ENCODE data around the gene SEC61B. TPM values are rescaled to one million over a fixed set of nuclear protein-coding genes. Genes with fewer than 3 reads are reported as not detected.

SEC61B gene
- total and polyA plus RNA-seq, 9 of the 15 experiments (the other 6 are each of a cell fraction or from before 2014, with no cell fraction given): 57.8 to 262 (median 172) TPM

- Histone ChIP-seq H3K27ac (ENCODE audit: extremely low read depth, low read depth, low read length) (no peak overlapping the region), H2AFZ (ENCODE audit: low read depth, low read length) (no peak overlapping the region), H3K79me2 (ENCODE audit: control insufficient read depth, insufficient read depth, low read length) (peaks cover 73% of the 10 kb centered on the region), H3K4me3 (no peak overlapping the region), H3K4me2 (ENCODE audit: insufficient read depth, low read length) (no peak overlapping the region), H3K36me3 (ENCODE audit: control insufficient read depth, insufficient read depth, low read length) (peaks cover 59% of the 10 kb centered on the region), H3K4me1 (replicated peaks in 1 of 2; ENCODE audit: control insufficient read depth in 2 of 2, insufficient read depth in 2 of 2, low read length in 2 of 2) (peaks cover 9 to 14% of the 10 kb centered on the region in 2 experiments; a peak in 3 of 5 replicates), H3K9me1 (ENCODE audit: control insufficient read depth, insufficient read depth, low read length) (no peaks in the 10 kb centered on the region), H3K27me3 (ENCODE audit: control insufficient read depth in 2 of 2, insufficient read depth in 2 of 2, low read length in 2 of 2) (no peaks in the 10 kb centered on the region), H4K20me1 (replicated peaks; ENCODE audit: control insufficient read depth, insufficient read depth, low read length) (peaks cover 10% of the 10 kb centered on the region), H3K9me3 (replicated peaks; ENCODE audit: control insufficient read depth, insufficient read depth, low read depth, low read length) (no peaks in the 10 kb centered on the region), H3K9ac (ENCODE audit: insufficient read depth in 1 of 2, low read depth in 2 of 2, low read length in 2 of 2) (no peak overlapping the region)
- ChIA-PET POLR2A (interaction anchor here (0.6 to 1.4 kb wide), 3 partner anchors 9 to 111 kb away, joined by 3 to 4 read pairs (median 3); no protein-coding TSS in a partner anchor), CTCF (ENCODE audit: low intra/inter-chr PET ratio) (no interaction called here)
- DNase-seq (ENCODE audit: extremely low read depth in 1 of 4, low spot score in 3 of 4) (no peak), ATAC-seq (no peak), FAIRE-seq (no peak)
- in situ Hi-C loops (cut with MboI) (no loop called here), intact Hi-C loops (cut with micrococcal nuclease) (no loop called here)
- TF ChIP-seq STAT5A (IDR thresholded peaks at IDR 0.05; ENCODE audit: borderline replicate concordance, low read length) (no peak), LEF1 (IDR thresholded peaks at IDR 0.05) (no peak), IRF1 (CRISPR knock-in tag; IDR thresholded peaks at IDR 0.05; ENCODE audit: borderline replicate concordance) (no peak), LCOR (CRISPR knock-in tag; IDR thresholded peaks at IDR 0.05) (no peak), CCNT2 (IDR thresholded peaks at IDR 0.05; ENCODE audit: borderline replicate concordance, extremely low read depth, insufficient read length, low read depth, low read length) (no peak)
- no TSS peak for BruUV-seq (replicated peaks)
- WGBS (ENCODE audit: insufficient coverage, low coverage, missing lambda C conversion rate): 65% methylated on average over 2 of the region's 2 CpGs
These were observed 2.4 kb downstream of the SEC61B start for GRCh38 chr9:99224445-99224844.

DNA sequence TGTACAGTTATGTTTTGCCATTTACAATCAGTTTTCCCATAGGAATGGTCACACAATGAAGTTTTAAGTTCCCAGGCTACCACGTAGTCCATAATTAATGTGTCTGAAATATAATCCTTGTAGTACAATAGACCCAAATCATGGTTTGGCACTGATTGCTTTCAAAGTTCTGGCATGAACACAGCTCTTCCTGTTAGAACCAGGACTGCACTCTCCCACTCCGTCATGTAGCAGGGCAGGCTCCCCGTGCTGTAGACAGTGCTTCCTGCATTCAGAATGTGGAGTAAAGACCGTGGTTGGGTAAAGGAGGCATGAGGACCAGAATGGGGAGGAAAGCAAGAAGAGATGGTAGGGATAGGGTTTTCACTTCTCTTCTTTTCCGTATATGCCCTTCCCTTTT lies 4.0 kb downstream of the SEC61B start:
- DNase-seq (ENCODE audit: extremely low read depth in 1 of 4, low spot score in 3 of 4) (no peak), ATAC-seq (no peak), FAIRE-seq (no peak)
- in situ Hi-C loops (cut with MboI) (no loop called here), intact Hi-C loops (cut with micrococcal nuclease) (no loop called here)
- ChIA-PET POLR2A (interaction anchor here (1.1 kb wide), 1 partner anchor 20 kb away, joined by 3 read pairs; no protein-coding TSS in a partner anchor), CTCF (ENCODE audit: low intra/inter-chr PET ratio) (no interaction called here)
- H4K20me1 ChIP-seq (replicated peaks; ENCODE audit: control insufficient read depth, insufficient read depth, low read length): peaks cover 10% of the 10 kb centered on the region
- H3K27me3 ChIP-seq (ENCODE audit: control insufficient read depth in 2 of 2, insufficient read depth in 2 of 2, low read length in 2 of 2): no peaks in the 10 kb centered on the region
- H3K9ac ChIP-seq (ENCODE audit: insufficient read depth in 1 of 2, low read depth in 2 of 2, low read length in 2 of 2): no peak overlapping the region; a peak in 1 of 4 replicates
- H3K36me3 ChIP-seq (ENCODE audit: control insufficient read depth, insufficient read depth, low read length): peaks cover 69% of the 10 kb centered on the region
- no peaks in the 10 kb centered on the region for H3K9me1 ChIP-seq (ENCODE audit: control insufficient read depth, insufficient read depth, low read length)
- TF ChIP-seq POLR2A (conservative IDR thresholded peaks at IDR 0.05) (no peak), CHD4 (IDR thresholded peaks at IDR 0.05; ENCODE audit: insufficient read depth, insufficient replicate concordance, low read depth, low read length, poor library complexity, severe bottlenecking) (no peak), TAF7 (tag; IDR thresholded peaks at IDR 0.05) (no peak)
- H3K4me2 ChIP-seq (ENCODE audit: insufficient read depth, low read length): no peak overlapping the region
- no peak overlapping the region for H3K4me3 ChIP-seq
- no peak overlapping the region for H2AFZ ChIP-seq (ENCODE audit: low read depth, low read length)
- H3K4me1 ChIP-seq (replicated peaks in 1 of 2; ENCODE audit: control insufficient read depth in 2 of 2, insufficient read depth in 2 of 2, low read length in 2 of 2): peaks cover 5 to 10% of the 10 kb centered on the region in 2 experiments; a peak in 3 of 5 replicates
- H3K79me2 ChIP-seq (ENCODE audit: control insufficient read depth, insufficient read depth, low read length): peaks cover 57% of the 10 kb centered on the region
- no peaks in the 10 kb centered on the region for H3K9me3 ChIP-seq (replicated peaks; ENCODE audit: control insufficient read depth, insufficient read depth, low read depth, low read length)
- BruUV-seq (replicated peaks): no TSS peak
- WGBS (ENCODE audit: insufficient coverage, low coverage, missing lambda C conversion rate): 94% methylated on average over 5 of the region's 5 CpGs
- H3K27ac ChIP-seq (ENCODE audit: extremely low read depth, low read depth, low read length): no peak overlapping the region
